HG03196 (cell line): ENCODE data around the gene MXD1.

Experiments
- ATAC-seq: cut with Tn5 transposase; IDR thresholded peaks from one replicate; pipeline ENCODE4 v1.9.1; 2021; ENCODE audit not compliant: unreplicated experiment

MXD1 gene

DNA sequence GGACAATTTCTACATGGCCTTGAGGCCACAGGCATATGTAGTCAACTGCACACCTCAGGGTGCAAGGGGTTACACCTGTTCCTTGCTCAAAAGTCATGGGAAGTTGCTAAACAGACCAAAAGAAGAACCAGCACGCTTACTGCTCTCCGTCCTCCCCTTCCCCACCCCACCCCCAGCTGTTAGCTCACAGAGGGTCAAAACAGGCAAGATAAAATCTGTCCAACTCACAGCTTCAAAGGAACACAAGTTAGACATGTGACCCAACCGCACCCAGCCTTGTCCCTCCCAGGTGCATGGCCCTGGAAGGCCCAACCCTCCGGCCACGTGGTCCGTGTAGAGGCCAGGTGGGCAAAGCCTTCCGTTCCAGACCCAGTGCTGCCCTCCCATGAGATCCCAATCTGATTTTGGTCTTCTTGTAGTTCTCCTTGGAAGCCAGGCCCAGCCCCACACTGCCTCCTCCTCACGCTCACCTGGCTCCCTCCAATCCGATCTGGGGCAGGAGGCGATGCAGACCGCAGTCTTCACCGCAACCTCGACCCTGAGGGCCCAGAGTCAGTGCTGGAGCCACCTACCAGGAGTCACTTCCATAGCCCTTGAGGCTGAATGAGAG, 61.0 kb downstream of the MXD1 start:
- no peak for ATAC-seq

DNA sequence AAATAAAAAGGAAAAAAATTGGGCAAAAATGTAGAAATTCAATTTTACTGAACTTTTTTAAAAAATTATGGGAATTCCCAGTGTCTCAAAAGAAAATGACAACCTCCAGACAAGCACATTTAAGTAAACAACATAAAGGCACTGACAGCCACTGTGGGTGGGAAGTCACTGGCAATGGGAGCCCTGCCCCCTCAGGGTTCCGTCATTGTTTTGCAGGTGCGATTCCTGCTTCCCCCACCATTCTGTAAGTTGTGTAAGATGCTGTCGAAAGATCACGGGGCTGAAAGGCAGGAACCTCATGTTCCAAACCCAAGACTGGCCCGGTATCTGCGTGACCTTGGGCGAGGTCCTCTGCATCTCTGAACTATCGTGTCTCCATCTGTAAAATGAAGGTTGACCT, 62.3 kb downstream of the MXD1 start:
- ATAC-seq, result no peak

DNA sequence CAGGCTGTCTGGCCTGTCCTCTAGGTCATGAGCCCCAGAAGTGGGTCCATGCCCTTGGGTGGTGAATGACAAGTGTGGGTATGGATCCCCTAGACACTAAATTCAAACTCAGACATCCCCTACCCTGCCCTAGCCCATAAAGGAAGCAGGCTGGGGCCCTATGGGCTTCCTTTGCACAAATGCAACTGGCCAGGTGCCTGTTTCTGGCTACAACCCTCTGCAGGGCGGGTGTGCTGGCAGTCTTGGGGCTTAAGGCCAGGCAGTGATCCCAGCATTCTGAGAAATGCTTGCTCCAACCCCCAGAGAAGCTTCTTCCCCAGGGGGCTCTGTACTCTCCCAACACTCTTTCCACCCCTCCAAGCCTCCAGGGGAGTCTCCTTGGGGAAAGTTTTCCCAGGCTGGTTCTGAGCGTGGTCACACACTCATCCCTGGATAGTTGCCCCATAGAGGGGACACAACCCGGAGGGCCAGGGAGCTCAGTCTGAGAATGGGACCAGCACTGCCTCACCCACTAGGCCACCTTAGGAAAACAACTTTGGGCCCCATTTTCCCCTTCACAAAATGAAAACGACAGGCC, 63.1 kb downstream of the MXD1 start:
- ATAC-seq, result no peak

DNA sequence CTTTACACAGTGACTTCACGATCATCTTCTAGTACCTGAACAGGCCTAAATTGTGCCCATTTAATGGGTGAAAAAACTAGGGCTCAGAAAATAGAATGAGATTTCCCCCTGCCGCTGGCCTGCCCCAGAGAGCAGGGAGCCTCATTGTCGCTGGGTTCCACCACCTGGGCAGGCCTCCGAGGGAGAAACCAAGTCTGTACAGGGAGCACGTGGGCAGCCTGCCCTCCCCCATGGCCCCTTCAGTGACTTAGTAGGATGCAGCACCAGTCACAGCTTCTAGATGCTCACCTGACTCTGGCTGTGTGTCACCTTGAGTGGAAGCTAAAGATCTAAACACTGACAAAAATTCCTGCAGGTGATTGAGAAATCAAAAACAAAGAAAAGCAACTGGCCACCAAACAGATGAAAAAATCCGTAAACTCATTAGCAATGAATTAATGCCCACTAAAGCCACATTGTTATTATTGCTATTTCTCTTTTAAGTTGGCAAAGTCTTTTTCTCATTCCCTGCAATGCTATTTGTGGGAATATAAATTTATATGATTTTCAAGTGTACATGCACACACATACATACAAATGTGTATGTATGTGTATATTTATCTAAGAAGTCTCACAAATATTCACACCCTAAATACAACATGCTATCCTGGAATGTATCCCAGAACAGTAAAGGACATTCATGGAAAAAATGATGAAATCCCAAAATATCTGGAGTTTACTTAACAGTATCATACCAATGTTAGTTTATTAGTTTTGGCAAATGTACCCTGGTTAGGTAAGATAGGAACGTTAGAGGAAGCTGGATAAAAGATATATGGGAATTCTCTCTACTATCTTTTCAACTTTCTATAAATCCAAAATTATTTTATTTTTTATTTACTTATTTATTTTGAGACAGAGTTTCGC, 65.2 kb downstream of the MXD1 start:
- ATAC-seq, result no peak

DNA sequence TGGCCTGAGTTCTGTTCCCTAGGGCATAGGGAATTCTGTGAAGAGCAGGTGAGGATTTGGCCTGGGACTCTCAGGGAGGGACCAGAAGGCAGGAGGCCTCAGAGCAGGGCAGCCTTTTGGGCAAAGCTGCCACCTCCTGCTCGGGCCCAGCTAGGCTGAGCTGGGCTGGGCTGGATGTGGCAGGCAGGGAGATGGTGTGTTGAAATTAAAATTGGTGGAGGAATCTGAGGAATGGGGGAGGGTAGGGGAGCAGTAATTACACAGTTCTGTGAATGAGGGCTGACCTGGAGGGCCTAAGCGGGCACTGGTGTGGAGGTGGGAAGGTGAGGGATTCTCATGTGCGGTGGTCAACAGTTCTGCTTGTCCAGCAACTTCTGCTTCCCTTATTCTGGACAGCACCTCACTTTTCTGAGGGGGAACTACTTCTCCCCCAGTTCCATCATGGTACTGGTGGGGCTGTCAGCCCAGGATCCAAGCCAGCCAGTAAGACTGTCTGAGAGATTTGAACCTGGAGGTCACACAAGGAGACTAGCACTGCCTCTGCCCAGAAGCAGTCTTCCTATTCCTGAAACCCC, 68.6 kb downstream of the MXD1 start:
- ATAC-seq, result no peak

DNA sequence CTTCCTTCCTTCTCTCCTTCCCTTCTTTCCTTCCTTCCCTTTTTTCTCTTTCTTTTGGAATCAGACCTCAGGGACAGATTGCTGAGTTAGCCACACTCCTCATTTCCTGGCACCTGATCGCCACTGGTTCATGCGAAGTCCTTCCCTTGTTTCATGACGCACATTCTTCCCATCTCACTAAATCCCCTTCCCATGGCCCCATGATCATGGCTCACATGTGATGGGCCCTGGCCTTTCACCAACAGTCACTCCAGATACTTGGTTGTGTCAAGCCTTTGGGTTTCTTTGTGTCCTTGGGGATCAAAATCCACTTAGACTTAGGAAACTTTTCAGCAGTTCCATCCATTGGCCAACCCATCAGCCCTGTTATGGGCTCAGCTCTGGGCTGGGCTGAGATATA, 70.3 kb downstream of the MXD1 start:
- no peak for ATAC-seq

DNA sequence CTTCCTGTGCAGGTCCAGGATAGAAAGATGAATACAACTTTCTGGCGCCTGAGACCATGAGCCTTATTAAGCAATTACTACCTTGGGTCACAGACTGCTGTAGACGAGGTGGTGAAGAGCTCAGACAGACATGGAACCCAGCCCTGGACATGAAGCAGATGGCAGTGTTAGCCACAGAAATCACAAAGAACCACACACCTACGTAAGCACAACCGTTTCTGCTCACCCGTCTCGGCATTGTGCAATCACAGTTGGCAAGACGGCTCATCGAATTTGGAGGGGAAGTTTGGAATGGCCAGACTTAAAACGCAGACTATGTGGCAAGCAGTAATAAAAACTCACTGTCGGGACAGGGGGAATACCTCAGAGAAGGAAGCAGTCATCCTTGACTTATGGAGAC, 70.8 kb downstream of the MXD1 start:
- no peak for ATAC-seq

DNA sequence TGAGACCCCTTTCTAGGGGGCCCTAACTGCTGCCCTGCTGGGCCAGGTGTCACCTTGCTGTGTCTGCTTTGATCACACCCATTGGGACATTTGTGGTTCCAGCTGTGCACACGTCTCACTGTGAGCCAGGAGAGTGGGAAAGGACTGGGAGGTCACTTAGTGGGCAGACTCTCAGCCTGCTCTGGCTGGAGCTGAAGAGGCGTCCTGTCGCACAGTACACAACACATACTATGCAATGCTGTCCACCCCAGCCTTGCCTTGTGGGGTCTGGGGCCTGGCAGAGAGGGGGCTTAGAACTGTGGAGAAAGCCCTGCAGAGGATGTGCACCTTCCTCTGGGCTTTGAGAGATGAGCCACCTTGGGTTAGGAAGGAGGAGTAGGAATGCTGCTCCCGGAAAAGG, 71.8 kb downstream of the MXD1 start:
- no peak for ATAC-seq

DNA sequence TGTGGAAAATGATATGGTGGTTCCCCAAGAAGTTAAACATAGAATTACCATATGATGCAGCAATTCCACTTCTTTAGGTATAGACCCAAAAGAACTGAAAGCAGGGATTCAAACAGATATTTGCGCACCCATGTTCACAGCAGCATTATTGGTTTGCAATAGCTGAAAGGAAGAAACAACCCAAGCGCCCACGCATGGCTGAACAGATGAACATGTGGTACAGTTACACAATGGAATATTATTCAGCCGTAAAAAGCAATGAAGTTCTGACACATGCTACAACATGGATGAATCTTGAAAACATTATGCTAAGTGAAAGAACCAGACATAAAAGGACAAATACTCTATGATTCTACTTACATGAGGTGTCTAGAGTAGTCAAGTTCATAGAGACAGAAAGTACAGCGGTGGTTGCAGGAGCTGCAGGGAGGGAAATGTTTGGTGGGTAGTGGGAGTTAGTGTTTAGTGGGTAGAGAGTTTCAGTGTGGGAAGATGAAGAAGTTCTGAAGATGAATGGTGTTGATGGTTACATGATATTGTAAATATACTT, 73.3 kb downstream of the MXD1 start:
- no peak for ATAC-seq

DNA sequence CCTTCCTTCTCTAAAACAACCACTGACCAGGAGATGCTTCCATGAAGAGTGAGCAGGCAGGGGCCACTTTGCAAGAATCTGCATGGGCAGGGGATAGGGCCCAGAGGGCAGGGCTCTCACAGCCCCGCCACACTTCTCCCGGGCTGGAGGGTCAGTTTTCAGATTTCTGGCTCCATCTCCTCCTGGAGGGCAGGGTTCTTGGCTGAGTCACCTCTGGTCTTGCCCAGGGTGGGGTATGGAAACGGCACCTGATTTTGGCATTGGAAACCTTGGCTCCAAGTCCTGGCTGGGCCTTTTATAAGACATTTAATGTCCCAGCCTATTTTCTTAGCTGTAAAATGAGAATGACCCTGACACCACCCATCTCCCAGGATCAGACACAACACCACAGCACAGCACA, 74.1 kb downstream of the MXD1 start:
- ATAC-seq, result no peak

DNA sequence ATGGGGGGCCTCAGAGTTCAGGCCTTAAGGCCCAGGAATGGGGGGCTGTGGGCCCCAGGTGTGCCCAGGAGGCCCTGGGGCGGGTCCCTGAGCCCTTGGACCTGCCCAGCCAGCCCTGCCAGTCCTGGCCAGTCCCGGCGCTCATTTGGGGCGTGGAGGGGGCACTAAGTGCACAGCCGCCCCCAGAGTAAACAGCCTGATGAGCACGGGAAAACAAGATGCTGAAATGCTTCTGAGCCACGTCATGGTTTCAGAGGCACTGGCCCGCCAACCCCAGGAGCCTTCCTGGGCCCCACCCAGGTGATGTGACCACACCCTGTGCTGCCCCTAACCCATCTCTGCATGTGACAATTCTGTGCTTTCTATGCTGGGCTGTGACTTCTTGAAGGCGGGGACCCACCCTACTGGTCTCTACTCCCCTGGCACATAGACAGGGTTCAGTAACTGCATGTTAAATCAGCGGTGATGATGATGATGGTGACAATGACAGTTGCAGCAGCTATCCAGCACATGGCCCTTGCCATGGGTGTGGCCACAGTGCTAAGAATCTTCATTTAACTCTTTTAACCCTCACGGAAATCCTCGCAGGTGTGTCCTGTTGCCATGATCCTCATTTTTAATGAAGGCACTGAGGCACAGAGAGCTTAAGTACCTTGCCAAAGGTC, 74.7 kb downstream of the MXD1 start:
- no peak for ATAC-seq
